LNCAP (cell line): ENCODE measurements around the gene HTR2B.

Experiments
- CTCF ChIP-seq: fragments of 450-650 bp; IDR thresholded peaks from 2 replicates; pipeline ENCODE4 v1.5.1; 2017; ENCODE audit warnings: mild to moderate bottlenecking

HTR2B gene

GRCh38 chr2:231130336-231131056 is 5.7 kb upstream of the HTR2B start:
- no peak for TF ChIP-seq CTCF

- no peak for TF ChIP-seq CTCF
Observed at GRCh38 chr2:231129216-231129615, 4.4 kb upstream of the HTR2B start.

GRCh38 chr2:231128541-231128940 is 3.7 kb upstream of the HTR2B start:
- TF ChIP-seq CTCF, result no peak

GRCh38 chr2:231127936-231128335 is 3.1 kb upstream of the HTR2B start:
- TF ChIP-seq CTCF, result no peak

- TF ChIP-seq CTCF, result no peak
Observed at GRCh38 chr2:231127480-231127879, 2.6 kb upstream of the HTR2B start.

GRCh38 chr2:231126123-231126522 is 1.3 kb upstream of the HTR2B start:
- TF ChIP-seq CTCF, result no peak

GRCh38 chr2:231123362-231123898 is 1.4 kb downstream of the HTR2B start:
- TF ChIP-seq CTCF, result no peak

- no peak for TF ChIP-seq CTCF
Observed at GRCh38 chr2:231118614-231118942, 6.3 kb downstream of the HTR2B start.
